ENCODE measurements around the gene SBF1. TPM values are rescaled to one million over a fixed set of nuclear protein-coding genes. Genes with fewer than 3 reads are reported as not detected.

The SBF1 gene
- total RNA-seq, 2 donors from 2014 or later = 68.3 to 101 TPM

DNA sequence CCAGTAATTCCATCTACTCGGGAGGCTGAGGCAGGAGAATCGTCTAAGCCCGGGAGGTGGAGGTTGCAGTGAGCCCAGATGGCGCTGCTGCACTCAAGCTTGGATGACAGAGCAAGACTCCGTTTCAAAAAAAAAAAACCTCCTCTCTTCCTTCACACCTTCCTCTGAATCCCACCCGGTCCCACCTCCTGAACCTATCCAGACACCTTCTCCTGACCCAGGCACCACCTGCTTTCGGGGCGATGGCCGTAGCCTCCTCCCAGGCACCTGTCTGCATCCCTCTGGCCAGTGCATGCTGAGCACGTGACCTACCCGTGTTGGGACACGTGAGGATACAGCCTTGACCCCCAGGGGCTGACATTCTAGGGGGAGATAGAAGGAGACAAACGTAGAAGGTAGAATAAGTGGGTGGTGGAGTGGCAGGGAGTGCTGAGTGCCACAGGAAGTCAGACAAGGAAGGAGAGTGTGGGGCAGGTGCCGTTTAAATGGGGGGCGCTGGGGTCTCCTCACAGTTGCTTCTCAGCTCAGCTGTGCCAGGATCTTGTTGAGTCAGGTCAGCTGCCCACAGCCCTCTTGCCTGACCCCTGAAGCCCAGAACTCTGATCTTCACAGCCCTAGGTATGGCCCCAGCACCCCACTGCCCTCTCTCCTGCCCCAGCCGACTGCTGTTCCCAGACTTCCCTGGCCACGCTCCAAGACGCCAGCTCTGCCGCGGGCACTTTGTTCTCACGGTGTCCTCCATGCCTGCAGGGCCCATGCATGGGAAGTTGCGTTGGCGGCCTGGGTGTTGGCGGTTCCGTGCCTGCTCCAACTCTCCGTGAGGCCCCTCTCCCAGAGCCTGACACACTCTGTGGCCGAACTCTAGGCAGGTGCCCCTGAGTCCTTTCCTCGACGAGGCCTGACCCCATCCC is 10.6 kb upstream of the SBF1 start:
- intact Hi-C loops (cut with DNase I) = no loop called here
- DNase-seq = no peak
- Histone ChIP-seq H3K4me3 (no peak overlapping the region), H3K9ac (ENCODE audit: low read depth in 2 of 2, low read length in 2 of 2) (no peak overlapping the region), H3K36me3 (no peaks in the 10 kb centered on the region), H3K27ac (no peak overlapping the region), H3K4me1 (peaks cover 15% of the 10 kb centered on the region), H3K9me3 (no peaks in the 10 kb centered on the region), H3K27me3 (peaks cover 21% of the 10 kb centered on the region)
- TF ChIP-seq, protein P1, sequence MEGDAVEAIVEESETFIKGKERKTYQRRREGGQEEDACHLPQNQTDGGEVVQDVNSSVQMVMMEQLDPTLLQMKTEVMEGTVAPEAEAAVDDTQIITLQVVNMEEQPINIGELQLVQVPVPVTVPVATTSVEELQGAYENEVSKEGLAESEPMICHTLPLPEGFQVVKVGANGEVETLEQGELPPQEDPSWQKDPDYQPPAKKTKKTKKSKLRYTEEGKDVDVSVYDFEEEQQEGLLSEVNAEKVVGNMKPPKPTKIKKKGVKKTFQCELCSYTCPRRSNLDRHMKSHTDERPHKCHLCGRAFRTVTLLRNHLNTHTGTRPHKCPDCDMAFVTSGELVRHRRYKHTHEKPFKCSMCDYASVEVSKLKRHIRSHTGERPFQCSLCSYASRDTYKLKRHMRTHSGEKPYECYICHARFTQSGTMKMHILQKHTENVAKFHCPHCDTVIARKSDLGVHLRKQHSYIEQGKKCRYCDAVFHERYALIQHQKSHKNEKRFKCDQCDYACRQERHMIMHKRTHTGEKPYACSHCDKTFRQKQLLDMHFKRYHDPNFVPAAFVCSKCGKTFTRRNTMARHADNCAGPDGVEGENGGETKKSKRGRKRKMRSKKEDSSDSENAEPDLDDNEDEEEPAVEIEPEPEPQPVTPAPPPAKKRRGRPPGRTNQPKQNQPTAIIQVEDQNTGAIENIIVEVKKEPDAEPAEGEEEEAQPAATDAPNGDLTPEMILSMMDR (IDR thresholded peaks at IDR 0.05) = no peak

DNA sequence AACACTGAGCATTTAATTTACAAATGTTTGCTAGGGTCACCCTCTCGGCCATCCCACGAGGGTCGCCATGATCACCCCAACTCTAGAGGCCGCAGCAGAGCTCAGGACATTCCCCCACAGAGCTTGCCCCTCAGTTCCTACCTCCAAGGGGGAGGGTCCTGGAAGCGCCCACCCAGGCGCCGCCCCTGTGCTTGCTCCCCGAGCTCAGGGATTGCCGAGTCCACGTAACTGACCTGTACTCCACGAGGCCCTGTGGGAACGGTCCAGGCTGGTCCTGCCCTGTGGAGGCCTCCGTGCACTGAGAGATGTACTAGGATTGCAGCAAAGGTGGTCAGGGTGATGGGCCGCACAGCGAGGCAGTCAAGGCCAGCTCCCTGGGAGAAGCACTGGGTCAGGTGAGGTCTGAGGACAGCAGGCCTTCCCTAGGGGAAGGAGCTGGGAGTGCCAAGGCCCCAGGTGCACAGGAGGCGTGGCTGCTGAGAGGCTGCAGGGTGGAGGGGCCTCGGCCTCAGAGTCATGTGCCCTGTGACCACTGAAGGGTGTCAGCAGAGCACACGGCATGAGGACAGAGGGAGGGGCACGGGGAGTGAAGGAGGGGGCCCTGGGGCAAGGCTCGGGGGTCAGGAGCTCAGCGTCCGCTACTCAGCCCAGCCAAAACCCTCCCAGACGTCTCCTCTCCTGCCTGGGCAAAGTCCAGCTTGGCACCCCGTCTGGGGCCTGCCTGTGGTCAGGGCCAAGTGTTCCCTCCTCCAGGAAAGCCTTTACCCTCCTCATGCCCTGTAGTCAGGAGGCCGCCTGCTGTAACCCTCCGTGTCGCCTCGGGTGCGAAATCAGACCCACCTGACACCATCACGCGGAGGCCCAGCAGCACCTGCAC is 9.4 kb upstream of the SBF1 start:
- intact Hi-C loops (cut with DNase I) = no loop called here
- Histone ChIP-seq H3K4me3 (no peak overlapping the region), H3K9ac (ENCODE audit: low read depth in 2 of 2, low read length in 2 of 2) (peak overlapping the region in 1 of 2 donors; percentile 44), H3K27me3 (peaks cover 27% of the 10 kb centered on the region), H3K9me3 (no peaks in the 10 kb centered on the region), H3K36me3 (no peaks in the 10 kb centered on the region), H3K4me1 (peaks cover 15% of the 10 kb centered on the region), H3K27ac (no peak overlapping the region)
- DNase-seq = peak; percentile 69
- TF ChIP-seq, protein P1 (IDR thresholded peaks at IDR 0.05) = no peak

DNA sequence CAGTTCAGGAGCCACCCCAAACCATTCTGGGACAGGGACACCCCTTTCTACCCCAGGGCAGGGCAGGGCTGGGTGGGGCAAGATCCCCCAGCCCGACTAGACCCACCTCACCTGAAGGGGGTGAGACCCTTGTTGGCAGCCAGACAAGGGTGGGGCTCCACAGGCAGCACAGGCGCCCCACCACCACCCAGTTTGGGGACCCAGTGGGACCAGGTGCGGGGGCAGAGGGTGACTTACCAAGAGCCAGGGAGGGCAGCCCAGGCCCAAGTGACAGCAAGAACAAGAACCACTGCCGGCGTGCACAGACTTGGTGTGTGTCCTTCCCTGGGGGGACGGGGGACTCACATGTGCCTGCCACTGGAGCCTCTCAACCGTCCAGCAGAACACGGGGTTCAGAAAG is 8.7 kb upstream of the SBF1 start:
- Histone ChIP-seq H3K36me3 (no peaks in the 10 kb centered on the region), H3K4me3 (no peak overlapping the region), H3K27ac (no peak overlapping the region), H3K27me3 (peaks cover 27% of the 10 kb centered on the region), H3K9me3 (no peaks in the 10 kb centered on the region), H3K4me1 (peaks cover 15% of the 10 kb centered on the region), H3K9ac (ENCODE audit: low read depth in 2 of 2, low read length in 2 of 2) (no peak overlapping the region)
- TF ChIP-seq, protein P1 (IDR thresholded peaks at IDR 0.05) = no peak
- no peak for DNase-seq
- intact Hi-C loops (cut with DNase I) = no loop called here

DNA sequence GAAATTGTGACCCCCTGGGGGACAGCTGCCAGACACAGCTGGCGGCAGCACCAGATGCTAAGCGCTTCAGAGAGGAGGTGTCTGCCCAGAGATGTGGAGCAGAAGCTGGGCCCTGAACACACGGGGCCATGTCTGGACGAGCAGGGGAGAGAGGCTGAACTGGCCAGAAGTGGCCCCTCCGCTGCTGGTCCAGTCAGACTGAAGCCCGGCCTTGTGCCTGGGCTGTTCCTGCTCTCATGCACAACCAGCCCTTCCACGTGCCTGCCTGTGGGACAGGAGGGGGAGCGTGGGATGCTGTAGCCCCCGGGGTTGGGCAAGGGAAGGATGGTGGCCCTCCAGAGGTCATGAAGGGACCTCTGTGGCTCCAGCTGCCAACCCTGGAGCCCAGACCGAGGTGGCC is 8.3 kb upstream of the SBF1 start:
- Histone ChIP-seq H3K27me3 (peaks cover 27% of the 10 kb centered on the region), H3K4me1 (peaks cover 15% of the 10 kb centered on the region), H3K4me3 (no peak overlapping the region), H3K36me3 (no peaks in the 10 kb centered on the region), H3K27ac (no peak overlapping the region), H3K9ac (ENCODE audit: low read depth in 2 of 2, low read length in 2 of 2) (no peak overlapping the region), H3K9me3 (no peaks in the 10 kb centered on the region)
- intact Hi-C loops (cut with DNase I) = no loop called here
- no peak for DNase-seq
- TF ChIP-seq, protein P1 (IDR thresholded peaks at IDR 0.05) = no peak
